ENCODE measurements around the gene MRPL36.

Gene MRPL36

GRCh38 chr5:1749346-1750124 lies 50.1 kb downstream of the MRPL36 start:
- TF ChIP-seq REST (IDR thresholded peaks at IDR 0.05; ENCODE audit: insufficient replicate concordance, low read depth) (no peak), CTCF (IDR thresholded peaks at IDR 0.05; ENCODE audit: insufficient read depth, low read length) (no peak), GABPA (IDR thresholded peaks at IDR 0.05; ENCODE audit: low read depth) (no peak), SPI1 (IDR thresholded peaks at IDR 0.05; ENCODE audit: borderline replicate concordance, low read depth) (no peak), POLR2AphosphoS5 (IDR thresholded peaks at IDR 0.05; ENCODE audit: low read depth) (no peak)

GRCh38 chr5:1748845-1749244 lies 50.8 kb downstream of the MRPL36 start:
- Histone ChIP-seq H3K27ac (replicated peaks) (no peak overlapping the region), H3K27me3 (ENCODE audit: insufficient read depth, poor library complexity, severe bottlenecking) (no peaks in the 10 kb centered on the region), H3K4me3 (replicated peaks; ENCODE audit: insufficient read depth, low read length) (no peak overlapping the region)
- TF ChIP-seq CTCF (IDR thresholded peaks at IDR 0.05; ENCODE audit: insufficient read depth, low read length), result no peak
- no peak for TF ChIP-seq POLR2AphosphoS5 (IDR thresholded peaks at IDR 0.05; ENCODE audit: low read depth)
- no peak for TF ChIP-seq SPI1 (IDR thresholded peaks at IDR 0.05; ENCODE audit: borderline replicate concordance, low read depth)
- no peak for TF ChIP-seq REST (IDR thresholded peaks at IDR 0.05; ENCODE audit: insufficient replicate concordance, low read depth)
- TF ChIP-seq GABPA (IDR thresholded peaks at IDR 0.05; ENCODE audit: low read depth), result no peak
- no peak for DNase-seq (ENCODE audit: low read depth in 1 of 2, low spot score in 1 of 2)

More at GRCh38 chr5:1749346-1750124, 50.1 kb downstream of the MRPL36 start:
- Histone ChIP-seq H3K4me3 (replicated peaks; ENCODE audit: insufficient read depth, low read length) (no peak overlapping the region), H3K27me3 (ENCODE audit: insufficient read depth, poor library complexity, severe bottlenecking) (no peaks in the 10 kb centered on the region), H3K27ac (replicated peaks) (no peak overlapping the region)
- DNase-seq (ENCODE audit: low read depth in 1 of 2, low spot score in 1 of 2), result no peak

Measured in HL-60 (cell line).